Activated CD4-positive, CD25-positive, alpha-beta regulatory T cell treated with anti-CD3 and anti-CD28 coated beads, Interleukin-2, amount 50 U/mL, for 72 hours (primary cell): ENCODE data around the gene GNG7.
"Not testable (repeated sequence)": the region's sequence is repeated elsewhere in the genome, so short reads cannot be mapped to it uniquely, and the experiment has no call there.

Experiments
- DNase-seq: peaks from one replicate; pipeline ENCODE4 v3.0.0; 2021

GNG7 gene

GRCh38 chr19:2569596-2570465 lies 132.7 kb downstream of the GNG7 start:
- DNase-seq: no peak

DNA sequence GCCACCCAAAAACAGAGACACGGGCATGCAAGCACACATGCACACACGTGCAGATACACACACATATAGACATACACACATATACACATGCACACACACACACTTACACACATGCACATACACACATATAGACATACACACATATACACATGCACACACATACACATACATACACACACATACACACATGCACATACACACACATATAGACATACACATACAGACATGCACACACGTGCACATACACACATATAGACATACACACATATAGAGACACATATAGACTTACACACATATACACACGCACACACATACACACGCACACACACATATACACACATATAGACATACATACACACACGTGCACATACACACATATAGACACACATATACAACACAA lies 134.5 kb downstream of the GNG7 start:
- no peak for DNase-seq

DNA sequence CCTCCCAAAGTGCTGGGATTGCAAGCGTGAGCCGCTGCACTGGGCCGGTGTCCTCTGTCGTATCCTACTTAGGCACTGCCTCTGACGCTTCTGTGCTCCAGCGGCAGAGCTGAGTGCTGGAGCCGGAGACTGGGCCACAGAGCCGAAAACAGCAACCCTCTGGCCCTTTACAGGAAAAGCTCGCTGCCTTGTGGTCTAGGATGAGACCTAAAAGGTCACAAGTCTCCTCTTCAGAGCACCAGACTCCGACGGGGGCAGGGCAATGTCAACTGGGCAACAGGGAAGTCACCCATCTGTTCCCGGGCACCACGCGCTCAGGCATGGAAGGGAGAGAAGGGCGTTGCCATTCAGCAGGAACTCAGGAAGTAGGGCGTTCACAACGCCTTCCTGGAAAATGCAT lies 134.9 kb downstream of the GNG7 start:
- DNase-seq: no peak

- not testable (repeated sequence) for DNase-seq
Measured at GRCh38 chr19:2563546-2563945, 138.9 kb downstream of the GNG7 start.

GRCh38 chr19:2561895-2562294 lies 140.6 kb downstream of the GNG7 start:
- DNase-seq: peak; percentile 67

- DNase-seq: no peak
Measured at GRCh38 chr19:2561221-2561620, 141.3 kb downstream of the GNG7 start.

DNA sequence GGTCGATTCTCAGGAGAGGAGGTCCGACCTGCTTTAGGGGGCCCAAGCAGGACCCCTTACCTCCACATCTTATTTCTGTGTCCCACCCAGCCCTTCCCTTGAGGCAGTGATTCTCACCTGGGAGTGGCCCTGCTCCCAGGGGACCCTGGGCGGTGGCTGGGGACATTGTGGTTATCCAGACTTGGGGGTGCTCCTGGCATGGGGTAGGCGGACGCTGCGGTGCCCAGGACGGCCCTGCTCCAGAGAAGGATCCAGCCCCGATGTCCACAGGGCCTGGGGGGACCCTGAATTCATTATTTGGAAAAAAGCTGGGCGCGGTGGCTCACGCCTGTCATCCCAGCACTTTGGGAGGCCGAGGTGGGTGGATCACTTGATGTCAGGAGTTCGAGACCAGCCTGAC lies 142.1 kb downstream of the GNG7 start:
- no peak for DNase-seq

DNA sequence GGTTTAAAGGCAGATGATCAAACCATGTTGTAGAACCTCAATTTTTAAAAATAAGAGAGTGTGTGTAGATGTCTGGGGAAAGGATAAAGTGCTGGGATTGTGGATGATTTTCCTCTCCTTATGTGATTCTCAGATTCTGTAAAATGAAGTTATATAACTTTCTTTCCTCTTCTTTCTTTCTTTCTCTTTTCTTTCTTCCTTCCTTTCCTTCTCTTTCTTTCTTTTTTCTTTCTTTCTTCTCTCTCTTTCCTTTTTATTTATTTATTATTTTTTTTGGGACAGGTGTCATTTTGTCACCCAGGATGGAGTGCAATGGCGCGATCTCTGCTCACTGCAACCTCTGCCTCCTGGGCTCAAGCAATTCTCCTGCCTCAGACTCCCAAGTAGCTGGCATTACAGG lies 144.0 kb downstream of the GNG7 start:
- no peak for DNase-seq

GRCh38 chr19:2558131-2558530 lies 144.4 kb downstream of the GNG7 start:
- not testable (repeated sequence) for DNase-seq

GRCh38 chr19:2557093-2557440 lies 145.4 kb downstream of the GNG7 start:
- no peak for DNase-seq

GRCh38 chr19:2556221-2557092 lies 146.0 kb downstream of the GNG7 start:
- DNase-seq: no peak

GRCh38 chr19:2555422-2556220 lies 146.9 kb downstream of the GNG7 start:
- DNase-seq: no peak

GRCh38 chr19:2554856-2555255 lies 147.6 kb downstream of the GNG7 start:
- no peak for DNase-seq

- DNase-seq: no peak
Measured at GRCh38 chr19:2553510-2553909, 149.0 kb downstream of the GNG7 start.

- DNase-seq: no peak
Measured at GRCh38 chr19:2552859-2553258, 149.6 kb downstream of the GNG7 start.

DNA sequence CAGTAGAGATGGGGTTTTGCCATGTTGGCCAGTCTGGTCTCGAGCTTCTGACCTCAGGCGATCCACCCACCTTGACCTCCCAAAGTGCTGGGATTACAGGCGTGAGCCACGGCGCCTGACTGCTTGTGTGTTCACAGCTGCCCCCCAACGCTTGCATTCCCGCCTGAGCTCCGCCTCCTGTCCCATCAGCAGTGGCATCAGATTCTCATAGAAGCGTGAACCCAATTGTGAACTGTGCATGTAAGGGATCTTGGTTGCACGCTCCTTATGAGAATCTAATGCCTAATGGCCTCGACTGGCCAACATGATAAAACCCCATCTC lies 150.7 kb downstream of the GNG7 start:
- DNase-seq: no peak

GRCh38 chr19:2551172-2551863 lies 151.2 kb downstream of the GNG7 start:
- DNase-seq: no peak

- no peak for DNase-seq
Measured at GRCh38 chr19:2550431-2551171, 151.9 kb downstream of the GNG7 start.

- DNase-seq: no peak
Measured at GRCh38 chr19:2549701-2550191, 152.7 kb downstream of the GNG7 start.

DNA sequence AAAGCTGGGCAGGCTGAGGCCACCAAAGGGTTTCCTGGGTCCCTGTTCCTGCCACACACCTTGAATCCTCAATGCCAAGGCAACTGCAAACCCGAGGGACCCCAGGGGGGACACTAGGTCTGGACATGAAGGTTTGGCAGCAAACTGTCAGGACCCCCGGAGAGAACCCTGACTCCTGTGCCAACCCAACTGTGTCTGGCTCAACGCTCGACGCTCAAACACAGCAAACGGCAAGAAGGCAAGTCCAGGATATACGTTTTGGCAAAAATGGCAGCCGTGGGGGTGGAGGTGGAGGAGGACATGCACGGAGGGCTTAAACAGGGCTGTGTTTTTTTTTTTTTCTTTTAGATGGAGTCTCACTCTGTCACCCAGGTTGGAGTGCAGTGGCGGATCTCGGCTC lies 153.5 kb downstream of the GNG7 start:
- DNase-seq: no peak

- DNase-seq: no peak
Measured at GRCh38 chr19:2547721-2548120, 154.8 kb downstream of the GNG7 start.
